Measurements from ENCODE around the gene PITX3.

GRCh38 chr10:102196893-102197292 lies 44.4 kb downstream of the PITX3 start:
- TF ChIP-seq POLR2AphosphoS5 (IDR thresholded peaks at IDR 0.05) = no peak
- TF ChIP-seq CTCF (IDR thresholded peaks at IDR 0.05; ENCODE audit: poor library complexity, severe bottlenecking) = no peak
- TF ChIP-seq TAF1 (IDR thresholded peaks at IDR 0.05; ENCODE audit: low read depth) = no peak
- no peak for TF ChIP-seq SMC3 (conservative IDR thresholded peaks at IDR 0.05; ENCODE audit: poor library complexity)
- no peak for TF ChIP-seq RAD21 (conservative IDR thresholded peaks at IDR 0.05)
- no peak for TF ChIP-seq REST (IDR thresholded peaks at IDR 0.05; ENCODE audit: borderline replicate concordance)
- no peak for TF ChIP-seq EZH2 (IDR thresholded peaks at IDR 0.05; ENCODE audit: borderline replicate concordance, insufficient read depth, low read length, poor library complexity, severe bottlenecking)
- no peak for TF ChIP-seq MXI1 (conservative IDR thresholded peaks at IDR 0.05; ENCODE audit: poor library complexity, severe bottlenecking)
